DMS153 treated with DMSO at 0.1 percent for 48 hours (cell line): Measurements from ENCODE around the gene RNASEH1.

Experiments used
- DNase-seq: peaks from one replicate; lab custom pipeline; 2025; ENCODE audit not compliant: unreplicated experiment; lab: John Stamatoyannopoulos, UW

The RNASEH1 gene

GRCh38 chr2:3563521-3563976 lies 5.4 kb upstream of the RNASEH1 start:
- no peak for DNase-seq

- DNase-seq: no peak
Observed at GRCh38 chr2:3557639-3558204, 411 bp downstream of the RNASEH1 start.

- DNase-seq: no peak
Observed at GRCh38 chr2:3553946-3554345, 4.2 kb downstream of the RNASEH1 start.

GRCh38 chr2:3547915-3548314 lies 10.2 kb downstream of the RNASEH1 start:
- DNase-seq: no peak

- DNase-seq: no peak
Observed at GRCh38 chr2:3545788-3546478, 12.2 kb downstream of the RNASEH1 start.

GRCh38 chr2:3543023-3543683 lies 15.0 kb downstream of the RNASEH1 start:
- DNase-seq: no peak

GRCh38 chr2:3542107-3542506 lies 16.0 kb downstream of the RNASEH1 start:
- DNase-seq: no peak

GRCh38 chr2:3539836-3540235 lies 18.3 kb downstream of the RNASEH1 start:
- no peak for DNase-seq

- DNase-seq: no peak
Observed at GRCh38 chr2:3536682-3537632, 21.2 kb downstream of the RNASEH1 start.

GRCh38 chr2:3535794-3536681 lies 22.1 kb downstream of the RNASEH1 start:
- no peak for DNase-seq

GRCh38 chr2:3535467-3535793 lies 22.7 kb downstream of the RNASEH1 start:
- DNase-seq: no peak

GRCh38 chr2:3534251-3534814 lies 23.8 kb downstream of the RNASEH1 start:
- no peak for DNase-seq

GRCh38 chr2:3533836-3534235 lies 24.3 kb downstream of the RNASEH1 start:
- no peak for DNase-seq

GRCh38 chr2:3532941-3533340 lies 25.2 kb downstream of the RNASEH1 start:
- DNase-seq: no peak

GRCh38 chr2:3529316-3530025 lies 28.7 kb downstream of the RNASEH1 start:
- DNase-seq: no peak

- DNase-seq: no peak
Observed at GRCh38 chr2:3527886-3528785, 30.0 kb downstream of the RNASEH1 start.

- DNase-seq: no peak
Observed at GRCh38 chr2:3526871-3527270, 31.3 kb downstream of the RNASEH1 start.

- no peak for DNase-seq
Observed at GRCh38 chr2:3523551-3524041, 34.5 kb downstream of the RNASEH1 start.
